WTC11 (cell line): Measurements from ENCODE around the gene FRMD4A. TPM values are rescaled to one million over a fixed set of nuclear protein-coding genes. Genes with fewer than 3 reads are reported as not detected.

Experiments used
- ATAC-seq: fragments of 200-7000 bp; cut with Tn5 transposase; 2 replicates; pipeline ENCODE4 v1.10.0; 2021; ENCODE audit warnings: mild to moderate bottlenecking, moderate library complexity
- CTCF ChIA-PET: fragments of 300-600 bp; sonication (Branson Sonifier 250); formaldehyde crosslinking; loops from one replicate; lab custom pipeline; 2021; ENCODE audit warnings: antibody characterized with exemption; lab: Charles Lee
- POLR2A ChIA-PET: fragments of 350-600 bp; sonication (Branson Sonifier 250); formaldehyde crosslinking; loops from one replicate; lab custom pipeline; 2021; ENCODE audit warnings: antibody characterized with exemption; lab: Charles Lee
- DNase-seq: peaks from one replicate; pipeline ENCODE4 v3.0.0; 2021; ENCODE audit warnings: low spot score
- H3K27ac Mint-ChIP-seq: 2 replicates; pipeline ENCODE4 v1.8.0; 2021; ENCODE audit warnings: mixed read lengths
- H3K27me3 Mint-ChIP-seq: 2 replicates; pipeline ENCODE4 v1.8.0; 2021; ENCODE audit warnings: low read depth, mild to moderate bottlenecking, moderate library complexity, mixed read lengths
- H3K36me3 Mint-ChIP-seq: 2 replicates; pipeline ENCODE4 v1.8.0; 2021; ENCODE audit warnings: mixed read lengths
- H3K4me1 Mint-ChIP-seq: 2 replicates; pipeline ENCODE4 v1.8.0; 2022; ENCODE audit warnings: mixed read lengths
- H3K4me3 Mint-ChIP-seq: 2 replicates; pipeline ENCODE4 v1.8.0; 2021; ENCODE audit warnings: mild to moderate bottlenecking, moderate library complexity, mixed read lengths
- H3K9me3 Mint-ChIP-seq: 2 replicates; pipeline ENCODE4 v1.8.0; 2021; ENCODE audit warnings: mixed read lengths
- ATF1 ChIP-seq: sonication (generic); formaldehyde crosslinking; IDR thresholded peaks from 2 replicates; pipeline ENCODE4 v1.8.1; 2023; ENCODE audit warnings: mild to moderate bottlenecking, moderate library complexity, missing genetic modification reagents
- ELF4 ChIP-seq: sonication (generic); formaldehyde crosslinking; IDR thresholded peaks from 2 replicates; pipeline ENCODE4 v1.8.1; 2022; ENCODE audit warnings: low read depth, mild to moderate bottlenecking, moderate library complexity, missing genetic modification reagents
- ETV6 ChIP-seq: sonication (generic); formaldehyde crosslinking; IDR thresholded peaks from 2 replicates; pipeline ENCODE4 v1.8.1; 2022; ENCODE audit warnings: mild to moderate bottlenecking, missing genetic modification reagents
- FOXK1 ChIP-seq: sonication (generic); formaldehyde crosslinking; IDR thresholded peaks from 2 replicates; pipeline ENCODE4 v1.8.0; 2022; ENCODE audit warnings: mild to moderate bottlenecking, moderate library complexity, missing genetic modification reagents
- GTF2I ChIP-seq: fragments of 250-450 bp; sonication (Bioruptor Pico); conservative IDR thresholded peaks from 2 replicates; pipeline ENCODE4 v1.4.0; 2021; ENCODE audit warnings: mild to moderate bottlenecking
- JUN ChIP-seq: sonication (generic); formaldehyde crosslinking; IDR thresholded peaks from 2 replicates; pipeline ENCODE4 v1.8.0; 2023; ENCODE audit warnings: mild to moderate bottlenecking, missing genetic modification reagents
- MYBL2 ChIP-seq: sonication (generic); formaldehyde crosslinking; IDR thresholded peaks from 2 replicates; pipeline ENCODE4 v1.8.1; 2023; ENCODE audit warnings: mild to moderate bottlenecking, moderate library complexity, missing genetic modification reagents
- NFATC4 ChIP-seq: fragments of 250-450 bp; sonication (Bioruptor Pico); IDR thresholded peaks from 2 replicates; pipeline ENCODE4 v1.9.0; 2021; ENCODE audit warnings: mild to moderate bottlenecking
- OVOL2 ChIP-seq: fragments of 250-450 bp; sonication (Bioruptor Pico); IDR thresholded peaks from 2 replicates; pipeline ENCODE4 v1.9.0; 2021; ENCODE audit warnings: mild to moderate bottlenecking, borderline replicate concordance
- PRRX2 ChIP-seq: fragments of 250-450 bp; sonication (Bioruptor Pico); IDR thresholded peaks from 2 replicates; pipeline ENCODE4 v1.8.0; 2021; ENCODE audit warnings: mild to moderate bottlenecking
- SMAD4 ChIP-seq: sonication (generic); formaldehyde crosslinking; IDR thresholded peaks from 2 replicates; pipeline ENCODE4 v1.8.0; 2022; ENCODE audit warnings: mild to moderate bottlenecking, missing genetic modification reagents
- ZNF121 ChIP-seq: sonication (generic); formaldehyde crosslinking; IDR thresholded peaks from 2 replicates; pipeline ENCODE4 v1.8.0; 2023; ENCODE audit warnings: missing genetic modification reagents
- ZNF232 ChIP-seq: sonication (generic); formaldehyde crosslinking; IDR thresholded peaks from 2 replicates; pipeline ENCODE4 v1.8.0; 2022; ENCODE audit warnings: mild to moderate bottlenecking, missing genetic modification reagents
- ZNF416 ChIP-seq: fragments of 250-450 bp; sonication (Bioruptor Pico); IDR thresholded peaks from 2 replicates; pipeline ENCODE4 v1.9.0; 2021; ENCODE audit warnings: mild to moderate bottlenecking, inconsistent platforms
- total RNA-seq: library from RNA; stranded (reverse); gene quantifications from 3 replicates; pipeline ENCODE4 v1.2.3, GENCODE V29; 2021
- TF ChIP-seq, protein P1 (sequence below): sonication (generic); formaldehyde crosslinking; IDR thresholded peaks from 2 replicates; pipeline ENCODE4 v1.8.0; 2023; ENCODE audit warnings: missing genetic modification reagents
- TF ChIP-seq, protein P2 (sequence below): fragments of 250-450 bp; sonication (Bioruptor Pico); IDR thresholded peaks from 2 replicates; pipeline ENCODE4 v1.9.0; 2021; ENCODE audit warnings: moderate library complexity, mild to moderate bottlenecking, inconsistent platforms, borderline replicate concordance
- TF ChIP-seq, protein P3 (sequence below): fragments of 250-450 bp; sonication (Bioruptor Pico); IDR thresholded peaks from 2 replicates; pipeline ENCODE4 v2.1.2; 2022; ENCODE audit warnings: mild to moderate bottlenecking, moderate library complexity
- TF ChIP-seq, protein P4 (sequence below): sonication (generic); formaldehyde crosslinking; IDR thresholded peaks from 2 replicates; pipeline ENCODE4 v1.8.1; 2023; ENCODE audit warnings: mild to moderate bottlenecking, missing genetic modification reagents, moderate library complexity
- TF ChIP-seq, protein P5 (sequence below): fragments of 250-450 bp; sonication (Bioruptor Pico); conservative IDR thresholded peaks from 2 replicates; pipeline ENCODE4 v1.9.0; 2021; ENCODE audit warnings: mild to moderate bottlenecking
- TF ChIP-seq, protein P6 (sequence below): sonication (generic); formaldehyde crosslinking; IDR thresholded peaks from 2 replicates; pipeline ENCODE4 v1.8.1; 2023; ENCODE audit warnings: mild to moderate bottlenecking, moderate library complexity, missing genetic modification reagents
- TF ChIP-seq, protein P7 (sequence below): sonication (generic); formaldehyde crosslinking; IDR thresholded peaks from 2 replicates; pipeline ENCODE4 v1.8.1; 2023; ENCODE audit warnings: mild to moderate bottlenecking, missing genetic modification reagents, borderline replicate concordance

FRMD4A gene
- total RNA-seq, 1 experiment from 2014 or later, result 35.5 TPM

DNA sequence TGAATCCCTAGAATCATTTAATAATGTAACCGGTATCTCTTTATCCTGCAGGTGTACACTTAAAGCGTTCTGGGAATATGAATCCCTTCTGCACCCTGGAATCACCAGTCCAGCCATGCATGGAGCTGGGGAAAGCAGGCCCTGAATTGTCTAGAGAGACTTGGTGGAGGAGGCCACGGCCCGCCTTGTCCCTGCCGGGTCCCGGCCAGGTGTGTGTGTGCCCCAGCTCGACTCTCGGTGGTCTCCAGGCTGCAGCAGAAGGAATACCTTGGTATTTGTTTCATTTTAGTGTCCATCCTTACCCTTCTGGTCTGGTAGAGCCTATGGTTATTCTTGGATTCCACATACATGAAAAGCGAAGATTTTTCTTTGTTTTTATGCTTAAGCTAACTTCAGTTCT, 685.9 kb downstream of the FRMD4A start:
- Mint-ChIP-seq H3K4me3 (no peak overlapping the region), H3K36me3 (peaks cover 48% of the 10 kb centered on the region), H3K27ac (no peak overlapping the region), H3K27me3 (no peaks in the 10 kb centered on the region), H3K9me3 (peaks cover 29% of the 10 kb centered on the region), H3K4me1 (no peaks in the 10 kb centered on the region)
- ChIA-PET CTCF (interaction anchor here (0.9 to 1.1 kb wide), 2 partner anchors 32 to 108 kb away, joined by 3 read pairs; no protein-coding TSS in a partner anchor), POLR2A (interaction anchor here (0.7 kb wide), 1 partner anchor 52 kb away, joined by 3 read pairs; no protein-coding TSS in a partner anchor)
- no peak for ATAC-seq
- no peak for TF ChIP-seq ETV6 (CRISPR knock-in tag)
- TF ChIP-seq, protein P1, sequence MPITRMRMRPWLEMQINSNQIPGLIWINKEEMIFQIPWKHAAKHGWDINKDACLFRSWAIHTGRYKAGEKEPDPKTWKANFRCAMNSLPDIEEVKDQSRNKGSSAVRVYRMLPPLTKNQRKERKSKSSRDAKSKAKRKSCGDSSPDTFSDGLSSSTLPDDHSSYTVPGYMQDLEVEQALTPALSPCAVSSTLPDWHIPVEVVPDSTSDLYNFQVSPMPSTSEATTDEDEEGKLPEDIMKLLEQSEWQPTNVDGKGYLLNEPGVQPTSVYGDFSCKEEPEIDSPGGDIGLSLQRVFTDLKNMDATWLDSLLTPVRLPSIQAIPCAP (CRISPR knock-in tag), result no peak
- no peak for TF ChIP-seq ZNF416 (CRISPR knock-in tag)
- TF ChIP-seq, protein P2, sequence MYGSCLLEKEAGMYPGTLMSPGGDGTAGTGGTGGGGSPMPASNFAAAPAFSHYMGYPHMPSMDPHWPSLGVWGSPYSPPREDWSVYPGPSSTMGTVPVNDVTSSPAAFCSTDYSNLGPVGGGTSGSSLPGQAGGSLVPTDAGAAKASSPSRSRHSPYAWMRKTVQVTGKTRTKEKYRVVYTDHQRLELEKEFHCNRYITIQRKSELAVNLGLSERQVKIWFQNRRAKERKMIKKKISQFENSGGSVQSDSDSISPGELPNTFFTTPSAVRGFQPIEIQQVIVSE (CRISPR knock-in tag), result no peak
- TF ChIP-seq FOXK1 (CRISPR knock-in tag), result no peak
- no peak for TF ChIP-seq SMAD4 (CRISPR knock-in tag)
- no peak for TF ChIP-seq PRRX2
- TF ChIP-seq MYBL2 (CRISPR knock-in tag), result no peak
- no peak for TF ChIP-seq ELF4 (CRISPR knock-in tag)
- TF ChIP-seq, protein P3, sequence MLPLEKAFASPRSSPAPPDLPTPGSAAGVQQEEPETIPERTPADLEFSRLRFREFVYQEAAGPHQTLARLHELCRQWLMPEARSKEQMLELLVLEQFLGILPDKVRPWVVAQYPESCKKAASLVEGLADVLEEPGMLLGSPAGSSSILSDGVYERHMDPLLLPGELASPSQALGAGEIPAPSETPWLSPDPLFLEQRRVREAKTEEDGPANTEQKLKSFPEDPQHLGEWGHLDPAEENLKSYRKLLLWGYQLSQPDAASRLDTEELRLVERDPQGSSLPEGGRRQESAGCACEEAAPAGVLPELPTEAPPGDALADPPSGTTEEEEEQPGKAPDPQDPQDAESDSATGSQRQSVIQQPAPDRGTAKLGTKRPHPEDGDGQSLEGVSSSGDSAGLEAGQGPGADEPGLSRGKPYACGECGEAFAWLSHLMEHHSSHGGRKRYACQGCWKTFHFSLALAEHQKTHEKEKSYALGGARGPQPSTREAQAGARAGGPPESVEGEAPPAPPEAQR, result no peak
- no peak for TF ChIP-seq ZNF121 (CRISPR knock-in tag)
- no peak for TF ChIP-seq NFATC4 (CRISPR knock-in tag)
- no peak for TF ChIP-seq ATF1 (CRISPR knock-in tag)
- TF ChIP-seq, protein P4, sequence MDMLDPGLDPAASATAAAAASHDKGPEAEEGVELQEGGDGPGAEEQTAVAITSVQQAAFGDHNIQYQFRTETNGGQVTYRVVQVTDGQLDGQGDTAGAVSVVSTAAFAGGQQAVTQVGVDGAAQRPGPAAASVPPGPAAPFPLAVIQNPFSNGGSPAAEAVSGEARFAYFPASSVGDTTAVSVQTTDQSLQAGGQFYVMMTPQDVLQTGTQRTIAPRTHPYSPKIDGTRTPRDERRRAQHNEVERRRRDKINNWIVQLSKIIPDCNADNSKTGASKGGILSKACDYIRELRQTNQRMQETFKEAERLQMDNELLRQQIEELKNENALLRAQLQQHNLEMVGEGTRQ, result no peak
- TF ChIP-seq OVOL2, result no peak
- no peak for DNase-seq

DNA sequence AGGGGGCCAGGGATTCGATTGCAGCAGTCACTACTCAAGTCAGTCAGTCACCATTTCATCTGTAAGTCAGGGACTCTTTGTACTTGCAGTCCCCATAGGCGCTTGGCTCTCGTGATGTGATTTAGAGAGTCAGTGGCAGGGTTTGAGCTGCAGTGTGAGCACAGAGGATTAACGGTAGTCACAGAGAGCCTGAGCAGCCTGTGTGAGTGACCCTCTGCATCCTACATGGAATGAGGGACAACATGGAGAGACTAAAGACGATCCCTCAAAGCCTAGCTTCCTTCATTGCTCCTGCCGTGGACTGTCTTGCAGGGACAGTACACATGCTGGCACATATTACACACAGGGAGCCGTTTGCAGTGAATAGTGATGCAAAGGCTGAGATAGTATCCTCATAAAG, 687.7 kb downstream of the FRMD4A start:
- CTCF ChIA-PET, result no interaction called here
- Mint-ChIP-seq H3K4me1 (no peaks in the 10 kb centered on the region), H3K27ac (no peak overlapping the region; the same call in 1 of the 2 replicates), H3K36me3 (peaks cover 50% of the 10 kb centered on the region), H3K4me3 (no peak overlapping the region), H3K27me3 (no peaks in the 10 kb centered on the region), H3K9me3 (peaks cover 29% of the 10 kb centered on the region)
- TF ChIP-seq, protein P5, sequence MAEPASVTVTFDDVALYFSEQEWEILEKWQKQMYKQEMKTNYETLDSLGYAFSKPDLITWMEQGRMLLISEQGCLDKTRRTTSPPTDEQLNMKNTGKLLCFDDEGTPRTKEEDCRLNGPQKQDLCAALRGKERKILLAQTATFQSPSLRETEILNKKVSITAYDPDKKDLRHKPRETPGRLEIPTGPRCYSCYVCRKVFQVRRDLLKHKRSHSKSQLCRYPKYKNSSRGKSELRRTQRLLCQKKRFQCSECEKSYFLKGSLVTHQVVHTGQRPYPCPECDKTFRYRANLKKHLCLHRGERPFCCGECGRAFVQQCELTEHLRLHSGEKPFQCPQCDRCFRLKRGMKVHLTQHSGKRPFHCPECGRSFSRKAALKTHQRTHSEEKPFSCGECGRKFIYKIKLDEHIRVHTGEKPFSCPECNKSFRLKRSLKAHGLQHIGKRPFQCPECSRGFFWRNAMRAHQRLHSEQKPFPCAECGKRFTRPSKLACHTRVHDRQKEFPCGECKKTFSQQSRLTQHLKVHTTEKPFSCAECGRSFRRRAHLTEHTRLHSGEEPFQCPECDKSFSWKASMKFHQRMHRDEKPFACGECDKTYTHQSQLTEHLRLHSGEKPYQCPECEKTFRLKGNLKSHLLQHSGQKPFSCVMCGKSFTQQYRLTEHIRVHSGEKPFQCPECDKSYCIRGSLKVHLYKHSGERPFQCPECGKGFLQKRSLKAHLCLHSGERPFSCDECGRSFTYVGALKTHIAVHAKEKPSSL, result no peak
- TF ChIP-seq, protein P3, result no peak
- TF ChIP-seq, protein P6, sequence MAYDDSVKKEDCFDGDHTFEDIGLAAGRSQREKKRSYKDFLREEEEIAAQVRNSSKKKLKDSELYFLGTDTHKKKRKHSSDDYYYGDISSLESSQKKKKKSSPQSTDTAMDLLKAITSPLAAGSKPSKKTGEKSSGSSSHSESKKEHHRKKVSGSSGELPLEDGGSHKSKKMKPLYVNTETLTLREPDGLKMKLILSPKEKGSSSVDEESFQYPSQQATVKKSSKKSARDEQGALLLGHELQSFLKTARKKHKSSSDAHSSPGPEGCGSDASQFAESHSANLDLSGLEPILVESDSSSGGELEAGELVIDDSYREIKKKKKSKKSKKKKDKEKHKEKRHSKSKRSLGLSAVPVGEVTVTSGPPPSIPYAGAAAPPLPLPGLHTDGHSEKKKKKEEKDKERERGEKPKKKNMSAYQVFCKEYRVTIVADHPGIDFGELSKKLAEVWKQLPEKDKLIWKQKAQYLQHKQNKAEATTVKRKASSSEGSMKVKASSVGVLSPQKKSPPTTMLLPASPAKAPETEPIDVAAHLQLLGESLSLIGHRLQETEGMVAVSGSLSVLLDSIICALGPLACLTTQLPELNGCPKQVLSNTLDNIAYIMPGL (CRISPR knock-in tag), result no peak
- TF ChIP-seq GTF2I (CRISPR knock-in tag) (no peak), JUN (CRISPR knock-in tag) (no peak), ZNF232 (CRISPR knock-in tag) (no peak)
- TF ChIP-seq, protein P7, sequence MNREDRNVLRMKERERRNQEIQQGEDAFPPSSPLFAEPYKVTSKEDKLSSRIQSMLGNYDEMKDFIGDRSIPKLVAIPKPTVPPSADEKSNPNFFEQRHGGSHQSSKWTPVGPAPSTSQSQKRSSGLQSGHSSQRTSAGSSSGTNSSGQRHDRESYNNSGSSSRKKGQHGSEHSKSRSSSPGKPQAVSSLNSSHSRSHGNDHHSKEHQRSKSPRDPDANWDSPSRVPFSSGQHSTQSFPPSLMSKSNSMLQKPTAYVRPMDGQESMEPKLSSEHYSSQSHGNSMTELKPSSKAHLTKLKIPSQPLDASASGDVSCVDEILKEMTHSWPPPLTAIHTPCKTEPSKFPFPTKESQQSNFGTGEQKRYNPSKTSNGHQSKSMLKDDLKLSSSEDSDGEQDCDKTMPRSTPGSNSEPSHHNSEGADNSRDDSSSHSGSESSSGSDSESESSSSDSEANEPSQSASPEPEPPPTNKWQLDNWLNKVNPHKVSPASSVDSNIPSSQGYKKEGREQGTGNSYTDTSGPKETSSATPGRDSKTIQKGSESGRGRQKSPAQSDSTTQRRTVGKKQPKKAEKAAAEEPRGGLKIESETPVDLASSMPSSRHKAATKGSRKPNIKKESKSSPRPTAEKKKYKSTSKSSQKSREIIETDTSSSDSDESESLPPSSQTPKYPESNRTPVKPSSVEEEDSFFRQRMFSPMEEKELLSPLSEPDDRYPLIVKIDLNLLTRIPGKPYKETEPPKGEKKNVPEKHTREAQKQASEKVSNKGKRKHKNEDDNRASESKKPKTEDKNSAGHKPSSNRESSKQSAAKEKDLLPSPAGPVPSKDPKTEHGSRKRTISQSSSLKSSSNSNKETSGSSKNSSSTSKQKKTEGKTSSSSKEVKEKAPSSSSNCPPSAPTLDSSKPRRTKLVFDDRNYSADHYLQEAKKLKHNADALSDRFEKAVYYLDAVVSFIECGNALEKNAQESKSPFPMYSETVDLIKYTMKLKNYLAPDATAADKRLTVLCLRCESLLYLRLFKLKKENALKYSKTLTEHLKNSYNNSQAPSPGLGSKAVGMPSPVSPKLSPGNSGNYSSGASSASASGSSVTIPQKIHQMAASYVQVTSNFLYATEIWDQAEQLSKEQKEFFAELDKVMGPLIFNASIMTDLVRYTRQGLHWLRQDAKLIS, result no peak
- ATAC-seq, result no peak
- DNase-seq, result no peak
- POLR2A ChIA-PET, result interaction anchor here (0.6 to 0.7 kb wide), 2 partner anchors 23 to 684 kb away, joined by 3 to 4 read pairs; no protein-coding TSS in a partner anchor
